ENCODE measurements around the gene DUSP6. TPM values are rescaled to one million over a fixed set of nuclear protein-coding genes. Genes with fewer than 3 reads are reported as not detected.

Gene DUSP6
- total and polyA plus RNA-seq, 2 of the 8 experiments (the other 6 are each of a cell fraction or from before 2014, with no cell fraction given): 99.3 to 179 TPM

DNA sequence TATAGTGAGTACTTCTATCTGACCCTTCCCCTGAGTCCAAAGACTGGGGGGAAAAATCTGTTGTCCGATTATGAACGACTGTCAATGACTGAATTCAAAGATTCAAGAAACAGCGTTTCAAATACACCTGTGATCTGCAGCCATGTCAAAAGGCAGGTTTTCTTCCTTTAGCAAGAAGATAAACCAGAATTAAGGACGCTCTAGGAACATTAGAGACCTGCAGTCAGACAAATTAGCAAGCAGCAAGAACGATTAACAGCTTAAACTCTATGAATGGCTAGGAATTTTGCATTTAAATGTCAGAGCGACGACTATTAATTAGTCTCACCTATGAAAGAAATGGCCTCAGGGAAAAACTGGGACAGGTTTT, 2.1 kb downstream of the DUSP6 start:
- CTCF ChIA-PET (ENCODE audit: partially characterized antibody): interaction anchor here (0.6 to 1.6 kb wide), 4 partner anchors 23 to 914 kb away, joined by 3 to 4 read pairs (median 3); no protein-coding TSS in a partner anchor
- Histone ChIP-seq H4K20me1 (replicated peaks in 1 of 2; ENCODE audit: control insufficient read depth in 1 of 2, insufficient read depth in 2 of 2, low read length in 2 of 2) (peaks cover 9 to 15% of the 10 kb centered on the region in 2 experiments), H3K14ac (ENCODE audit: insufficient read length) (no peak overlapping the region), H2BK15ac (ENCODE audit: low read length) (no peak overlapping the region), H3K9ac (replicated peaks in 1 of 4; ENCODE audit: extremely low read depth in 1 of 4, low read depth in 3 of 4, low read length in 3 of 4) (peak overlapping the region in 2 of 4 experiments; percentile 1 to 72; a peak in 4 of 7 replicates), H3K79me2 (ENCODE audit: control insufficient read depth in 1 of 2, insufficient read depth in 2 of 2, low read length in 2 of 2) (peaks cover 0 to 41% of the 10 kb centered on the region in 2 experiments; a peak in 3 of 4 replicates), H3K27ac (ENCODE audit: low read depth, low read length) (no peak overlapping the region), H4K5ac (ENCODE audit: insufficient read length, low read depth, low read length) (no peak overlapping the region), H3K23me2 (ENCODE audit: low read depth, low read length) (peaks cover 31% of the 10 kb centered on the region), H3K79me1 (ENCODE audit: low read depth, low read length) (no peaks in the 10 kb centered on the region; the same call in 1 of the 2 replicates), H4K91ac (replicated peaks; ENCODE audit: insufficient read length, low read length) (no peak overlapping the region), H2BK120ac (replicated peaks; ENCODE audit: low read depth, low read length) (no peak overlapping the region), H2AFZ (ENCODE audit: low read length) (no peak overlapping the region), H3K27me3 (replicated peaks in 1 of 4; ENCODE audit: control insufficient read depth in 3 of 4, extremely low read depth in 1 of 4, insufficient read depth in 3 of 4, low read length in 3 of 4) (peaks cover 2 to 33% (median 17%) of the 10 kb centered on the region in 4 experiments; a peak in 6 of 7 replicates), H2BK5ac (ENCODE audit: low read depth, low read length) (no peak overlapping the region; the same call in 1 of the 2 replicates), H2BK12ac (ENCODE audit: low read depth, low read length) (no peak overlapping the region; the same call in 1 of the 2 replicates), H3K18ac (ENCODE audit: extremely low read depth, low read length) (no peak overlapping the region), H3K4me3 (ENCODE audit: extremely low read depth in 1 of 4, insufficient read depth in 2 of 4, low read depth in 3 of 4, low read length in 4 of 4) (peak overlapping the region; percentile 36 to 85 (median 83); a peak in 7 of 8 replicates), H4K8ac (ENCODE audit: extremely low read depth, insufficient read depth, low read length) (no peak overlapping the region), H2BK20ac (ENCODE audit: low read length) (no peak overlapping the region), H3K9me3 (ENCODE audit: insufficient read depth in 2 of 2, low read depth in 1 of 2, low read length in 1 of 2) (no peaks in the 10 kb centered on the region), H3K23ac (ENCODE audit: insufficient read length) (no peak overlapping the region), H2AK5ac (ENCODE audit: low read depth, low read length) (no peak overlapping the region), H3K4me1 (replicated peaks in 1 of 4; ENCODE audit: control insufficient read depth in 3 of 4, insufficient read depth in 4 of 4, low read length in 3 of 4) (peaks cover 15 to 29% (median 21%) of the 10 kb centered on the region in 4 experiments), H3K36me3 (ENCODE audit: control insufficient read depth in 2 of 4, insufficient read depth in 4 of 4, low read length in 3 of 4) (peaks cover 0 to 14% (median 3%) of the 10 kb centered on the region in 4 experiments; a peak in 3 of 8 replicates), H3K4me2 (ENCODE audit: insufficient read depth in 1 of 2, low read depth in 2 of 2, low read length in 2 of 2) (peak overlapping the region; percentile 80 to 98), H3K4ac (replicated peaks; ENCODE audit: insufficient read length, low read depth, low read length) (no peak overlapping the region), H3K56ac (replicated peaks; ENCODE audit: insufficient read length, low read depth, low read length) (no peak overlapping the region)
- FAIRE-seq (no peak), DNase-seq (ENCODE audit: low read depth in 1 of 2, low spot score in 2 of 2) (no peak)
- POLR2A ChIA-PET (ENCODE audit: partially characterized antibody): interaction anchor here (0.6 to 4.8 kb wide), 12 partner anchors 9 to 332 kb away, joined by 3 to 41 read pairs (median 3); no protein-coding TSS in a partner anchor
- WGBS, 2 experiments (ENCODE audit: extremely low coverage in 1 of 2, insufficient coverage in 1 of 2, insufficient read length in 1 of 2, insufficient replicate concordance in 2 of 2, low coverage in 1 of 2, low lambda C conversion rate in 2 of 2, missing lambda C conversion rate in 1 of 2): 1% methylated on average over 7 of the region's 7 CpGs; no CpG with 5 or more reads in 1 of the 2 experiments
- TF ChIP-seq SIX5 (IDR thresholded peaks at IDR 0.05; ENCODE audit: low read depth, low read length): no peak
- TF ChIP-seq POLR2AphosphoS5 (IDR thresholded peaks at IDR 0.05; ENCODE audit: low read depth, low read length): no peak; the same call in 1 of the 2 replicates
- peak in 1 of 2 experiments; percentile 20; a peak in 1 of 3 replicates for TF ChIP-seq POLR2A (IDR thresholded peaks at IDR 0.05; ENCODE audit: control extremely low read depth in 1 of 2, low read depth in 2 of 2, low read length in 2 of 2)
- peak; percentile 82; the same call in 1 of the 2 replicates for TF ChIP-seq TCF12 (IDR thresholded peaks at IDR 0.05; ENCODE audit: low read depth, low read length)
- TF ChIP-seq JUND (IDR thresholded peaks at IDR 0.05; ENCODE audit: low read length): no peak
- TF ChIP-seq MAFK (IDR thresholded peaks at IDR 0.05; ENCODE audit: low read depth, low read length): no peak
- TF ChIP-seq BRCA1 (IDR thresholded peaks at IDR 0.05; ENCODE audit: low read depth, low read length): no peak
- no peak for TF ChIP-seq FOSL1 (IDR thresholded peaks at IDR 0.05; ENCODE audit: insufficient read depth, low read depth, low read length)
- no peak for TF ChIP-seq KDM4A (IDR thresholded peaks at IDR 0.05; ENCODE audit: low read depth, low read length, severe bottlenecking)
- TF ChIP-seq TAF1 (IDR thresholded peaks at IDR 0.05; ENCODE audit: low read depth, low read length): no peak
- TF ChIP-seq EZH2 (IDR thresholded peaks at IDR 0.05; ENCODE audit: low read depth, low read length, severe bottlenecking): no peak
